KG1 (cell line): ENCODE results near the gene MFRP.

Experiments
- DNase-seq: peaks from one replicate; lab custom pipeline; 2025; lab: John Stamatoyannopoulos, UW

MFRP gene

GRCh38 chr11:119295178-119295577, 51.3 kb downstream of the MFRP start:
- DNase-seq = no peak

- no peak for DNase-seq
Observed at GRCh38 chr11:119293461-119293860, 53.0 kb downstream of the MFRP start.

GRCh38 chr11:119290894-119291497, 55.5 kb downstream of the MFRP start:
- DNase-seq = no peak
